ENCODE results near the gene RIGI. TPM values are rescaled to one million over a fixed set of nuclear protein-coding genes. Genes with fewer than 3 reads are reported as not detected.

The RIGI gene
- total and polyA plus RNA-seq, 2 donors (not counting 1 experiment from before 2014, with no cell fraction given), result 7.6 to 24.9 TPM

DNA sequence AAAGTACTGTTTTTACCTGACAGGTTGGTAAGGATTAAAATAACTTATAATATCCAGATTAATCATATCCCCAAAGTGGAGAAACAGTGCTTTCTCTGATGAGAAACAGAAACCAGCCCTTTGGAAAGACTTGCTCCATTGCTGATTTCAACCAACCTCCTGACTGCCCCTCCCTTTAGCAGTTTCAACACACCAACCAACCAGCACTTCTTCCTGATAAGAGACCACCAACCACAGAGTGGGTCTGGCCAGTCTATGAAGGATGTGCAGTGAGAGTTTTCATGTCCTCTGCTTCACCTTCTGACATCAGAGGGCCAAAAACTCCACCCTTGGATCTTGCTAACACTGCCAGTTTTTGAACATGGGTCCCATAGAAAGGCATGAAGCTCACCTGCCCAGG is 28.1 kb downstream of the RIGI start:
- intact Hi-C loops (cut with micrococcal nuclease), result no loop called here
- no peak overlapping the region for H3K4me3 Mint-ChIP-seq
- no peak overlapping the region for H3K4me3 ChIP-seq (ENCODE audit: control extremely low read depth in 1 of 5, extremely low read depth in 1 of 5, insufficient read depth in 1 of 5, low read depth in 2 of 5, low read length in 4 of 5)
- H3K27me3 Mint-ChIP-seq, result no peaks in the 10 kb centered on the region
- H3K27ac ChIP-seq (ENCODE audit: low read length in 2 of 2), result no peak overlapping the region
- H4K20me1 ChIP-seq (ENCODE audit: control insufficient read depth, insufficient read depth, low read length, poor library complexity, severe bottlenecking), result peaks cover 2% of the 10 kb centered on the region
- no peaks in the 10 kb centered on the region for H3K4me1 Mint-ChIP-seq
- no peak overlapping the region for H3K9ac ChIP-seq (ENCODE audit: low read length)
- no peaks in the 10 kb centered on the region for H3K27me3 ChIP-seq (replicated peaks in 1 of 4; ENCODE audit: control extremely low read depth in 1 of 4, control insufficient read depth in 3 of 4, insufficient read depth in 4 of 4, low read length in 3 of 4)
- DNase-seq, result no peak
- H3K36me3 ChIP-seq (replicated peaks in 1 of 2; ENCODE audit: control extremely low read depth in 1 of 2, control insufficient read depth in 1 of 2, extremely low read depth in 1 of 2, insufficient read depth in 2 of 2, low read length in 1 of 2), result peaks cover 11 to 37% of the 10 kb centered on the region in 2 experiments
- no peak for ATAC-seq (ENCODE audit: low read depth)
- H3K4me1 ChIP-seq (ENCODE audit: control insufficient read depth in 2 of 2, insufficient read depth in 2 of 2, low read length in 2 of 2), result no peaks in the 10 kb centered on the region
- TF ChIP-seq, protein P1, sequence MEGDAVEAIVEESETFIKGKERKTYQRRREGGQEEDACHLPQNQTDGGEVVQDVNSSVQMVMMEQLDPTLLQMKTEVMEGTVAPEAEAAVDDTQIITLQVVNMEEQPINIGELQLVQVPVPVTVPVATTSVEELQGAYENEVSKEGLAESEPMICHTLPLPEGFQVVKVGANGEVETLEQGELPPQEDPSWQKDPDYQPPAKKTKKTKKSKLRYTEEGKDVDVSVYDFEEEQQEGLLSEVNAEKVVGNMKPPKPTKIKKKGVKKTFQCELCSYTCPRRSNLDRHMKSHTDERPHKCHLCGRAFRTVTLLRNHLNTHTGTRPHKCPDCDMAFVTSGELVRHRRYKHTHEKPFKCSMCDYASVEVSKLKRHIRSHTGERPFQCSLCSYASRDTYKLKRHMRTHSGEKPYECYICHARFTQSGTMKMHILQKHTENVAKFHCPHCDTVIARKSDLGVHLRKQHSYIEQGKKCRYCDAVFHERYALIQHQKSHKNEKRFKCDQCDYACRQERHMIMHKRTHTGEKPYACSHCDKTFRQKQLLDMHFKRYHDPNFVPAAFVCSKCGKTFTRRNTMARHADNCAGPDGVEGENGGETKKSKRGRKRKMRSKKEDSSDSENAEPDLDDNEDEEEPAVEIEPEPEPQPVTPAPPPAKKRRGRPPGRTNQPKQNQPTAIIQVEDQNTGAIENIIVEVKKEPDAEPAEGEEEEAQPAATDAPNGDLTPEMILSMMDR (IDR thresholded peaks at IDR 0.05), result no peak
- no peak for TF ChIP-seq EZH2 (IDR thresholded peaks at IDR 0.05; ENCODE audit: borderline replicate concordance, insufficient read depth, low read depth, low read length, poor library complexity, severe bottlenecking)
- no peak overlapping the region for H2AFZ ChIP-seq (ENCODE audit: insufficient read depth, low read depth, low read length, poor library complexity, severe bottlenecking)
- ChIA-PET POLR2A (no interaction called here), CTCF (interaction anchor here (1.5 kb wide), 1 partner anchor 82 kb away, joined by 5 read pairs; no protein-coding TSS in a partner anchor)
- no peak overlapping the region for H3K27ac Mint-ChIP-seq
- no peaks in the 10 kb centered on the region for H3K9me3 ChIP-seq (ENCODE audit: control extremely low read depth in 1 of 3, control insufficient read depth in 2 of 3, insufficient read depth in 1 of 3, low read length in 2 of 3)
- no peaks in the 10 kb centered on the region for H3K9me3 Mint-ChIP-seq (ENCODE audit: insufficient read depth)
- H3K79me2 ChIP-seq (ENCODE audit: control insufficient read depth, insufficient read depth, low read length), result no peaks in the 10 kb centered on the region
- H3K4me2 ChIP-seq (replicated peaks; ENCODE audit: low read depth, low read length, poor library complexity, severe bottlenecking), result no peak overlapping the region

GRCh38 chr9:32490601-32491000 is 35.4 kb downstream of the RIGI start:
- Mint-ChIP-seq H3K4me1 (no peaks in the 10 kb centered on the region), H3K27ac (no peak overlapping the region), H3K27me3 (no peaks in the 10 kb centered on the region), H3K9me3 (ENCODE audit: insufficient read depth) (no peaks in the 10 kb centered on the region), H3K4me3 (no peak overlapping the region)
- Histone ChIP-seq H3K27me3 (replicated peaks in 1 of 4; ENCODE audit: control extremely low read depth in 1 of 4, control insufficient read depth in 3 of 4, insufficient read depth in 4 of 4, low read length in 3 of 4) (no peaks in the 10 kb centered on the region), H3K4me2 (replicated peaks; ENCODE audit: low read depth, low read length, poor library complexity, severe bottlenecking) (no peak overlapping the region), H3K79me2 (ENCODE audit: control insufficient read depth, insufficient read depth, low read length) (no peaks in the 10 kb centered on the region), H4K20me1 (ENCODE audit: control insufficient read depth, insufficient read depth, low read length, poor library complexity, severe bottlenecking) (no peaks in the 10 kb centered on the region), H3K36me3 (replicated peaks in 1 of 2; ENCODE audit: control extremely low read depth in 1 of 2, control insufficient read depth in 1 of 2, extremely low read depth in 1 of 2, insufficient read depth in 2 of 2, low read length in 1 of 2) (peaks cover 13 to 56% of the 10 kb centered on the region in 2 experiments), H2AFZ (ENCODE audit: insufficient read depth, low read depth, low read length, poor library complexity, severe bottlenecking) (no peak overlapping the region), H3K4me3 (ENCODE audit: control extremely low read depth in 1 of 5, extremely low read depth in 1 of 5, insufficient read depth in 1 of 5, low read depth in 2 of 5, low read length in 4 of 5) (no peak overlapping the region), H3K4me1 (ENCODE audit: control insufficient read depth in 2 of 2, insufficient read depth in 2 of 2, low read length in 2 of 2) (no peaks in the 10 kb centered on the region), H3K9me3 (ENCODE audit: control extremely low read depth in 1 of 3, control insufficient read depth in 2 of 3, insufficient read depth in 1 of 3, low read length in 2 of 3) (no peaks in the 10 kb centered on the region), H3K27ac (ENCODE audit: low read length in 2 of 2) (no peak overlapping the region), H3K9ac (ENCODE audit: low read length) (no peak overlapping the region)
- ChIA-PET CTCF (no interaction called here), POLR2A (no interaction called here)
- no peak for DNase-seq
- TF ChIP-seq, protein P1 (IDR thresholded peaks at IDR 0.05), result no peak
- TF ChIP-seq EZH2 (IDR thresholded peaks at IDR 0.05; ENCODE audit: borderline replicate concordance, insufficient read depth, low read depth, low read length, poor library complexity, severe bottlenecking), result no peak
- intact Hi-C loops (cut with micrococcal nuclease), result no loop called here
- WGBS (ENCODE audit: insufficient coverage), result no CpG with 5 or more reads among the region's 3 CpGs
- no peak for ATAC-seq (ENCODE audit: low read depth)
